ENCODE results near the gene FOXO6. TPM values are rescaled to one million over a fixed set of nuclear protein-coding genes. Genes with fewer than 3 reads are reported as not detected.

Gene FOXO6
- total and polyA plus RNA-seq, 9 of the 15 experiments (the other 6 are each of a cell fraction or from before 2014, with no cell fraction given), result 0.04 to 0.31 (median 0.12) TPM; not detected in 5

GRCh38 chr1:41322101-41322661 is 39.1 kb upstream of the FOXO6 start:
- CTCF ChIA-PET (ENCODE audit: low intra/inter-chr PET ratio), result interaction anchor here (0.9 to 3.4 kb wide), 5 partner anchors 9 to 111 kb away, joined by 3 to 60 read pairs (median 5); no protein-coding TSS in a partner anchor
- Histone ChIP-seq H3K27me3 (ENCODE audit: control insufficient read depth in 2 of 2, insufficient read depth in 2 of 2, low read length in 2 of 2) (peaks cover 16 to 51% of the 10 kb centered on the region in 2 experiments), H4K20me1 (replicated peaks; ENCODE audit: control insufficient read depth, insufficient read depth, low read length) (no peaks in the 10 kb centered on the region), H3K9ac (ENCODE audit: insufficient read depth in 1 of 2, low read depth in 2 of 2, low read length in 2 of 2) (no peak overlapping the region), H2AFZ (ENCODE audit: low read depth, low read length) (no peak overlapping the region), H3K9me3 (replicated peaks; ENCODE audit: control insufficient read depth, insufficient read depth, low read depth, low read length) (no peaks in the 10 kb centered on the region), H3K79me2 (ENCODE audit: control insufficient read depth, insufficient read depth, low read length) (no peaks in the 10 kb centered on the region), H3K4me1 (replicated peaks in 1 of 2; ENCODE audit: control insufficient read depth in 2 of 2, insufficient read depth in 2 of 2, low read length in 2 of 2) (no peaks in the 10 kb centered on the region), H3K4me2 (ENCODE audit: insufficient read depth, low read length) (no peak overlapping the region), H3K36me3 (ENCODE audit: control insufficient read depth, insufficient read depth, low read length) (no peaks in the 10 kb centered on the region), H3K4me3 (no peak overlapping the region), H3K9me1 (ENCODE audit: control insufficient read depth, insufficient read depth, low read length) (no peaks in the 10 kb centered on the region), H3K27ac (ENCODE audit: extremely low read depth, low read depth, low read length) (no peak overlapping the region)
- FAIRE-seq, result no peak
- DNase-seq (ENCODE audit: extremely low read depth in 1 of 4, low spot score in 3 of 4), result no peak
- TF ChIP-seq MXI1 (IDR thresholded peaks at IDR 0.05; ENCODE audit: low read depth, low read length), result no peak
- TF ChIP-seq MYBL2 (IDR thresholded peaks at IDR 0.05; ENCODE audit: low read depth), result no peak
- TF ChIP-seq MYBL2 (CRISPR knock-in tag; IDR thresholded peaks at IDR 0.05; ENCODE audit: borderline replicate concordance), result no peak
- no peak for TF ChIP-seq GTF2E2 (tag; IDR thresholded peaks at IDR 0.05)
- TF ChIP-seq JUN (IDR thresholded peaks at IDR 0.05; ENCODE audit: borderline replicate concordance, low read depth, low read length), result no peak
- no peak for TF ChIP-seq JUN (CRISPR knock-in tag; IDR thresholded peaks at IDR 0.05; ENCODE audit: borderline replicate concordance)
- no peak for TF ChIP-seq SRSF9 (IDR thresholded peaks at IDR 0.05; ENCODE audit: borderline replicate concordance, low read depth, low read length)
- no peak for TF ChIP-seq EWSR1 (IDR thresholded peaks at IDR 0.05; ENCODE audit: borderline replicate concordance, low read depth, partially characterized antibody)
- no peak for TF ChIP-seq ZKSCAN3 (CRISPR knock-in tag; IDR thresholded peaks at IDR 0.05)
- TF ChIP-seq SNAPC5 (CRISPR knock-in tag; IDR thresholded peaks at IDR 0.05), result no peak
- ATAC-seq, result no peak
- intact Hi-C loops (cut with micrococcal nuclease), result loop anchor here (2.0 kb wide), 1 partner anchor 111 kb away; no protein-coding TSS in a partner anchor
- in situ Hi-C loops (cut with MboI), result no loop called here
- POLR2A ChIA-PET, result interaction anchor here (0.6 to 1.7 kb wide), 4 partner anchors 9 to 93 kb away, joined by 3 to 5 read pairs (median 4); no protein-coding TSS in a partner anchor
- 1% methylated on average over 8 of the region's 8 CpGs for WGBS (ENCODE audit: insufficient coverage, low coverage, missing lambda C conversion rate)
- no TSS peak for BruUV-seq (replicated peaks)

Data from K562 (cell line).